HEK293T (cell line): ENCODE measurements around the gene RAB13.
A peak's percentile ranks its signal among the peaks of the same experiment; 100 is the strongest.
"Not testable (repeated sequence)": the region's sequence is repeated elsewhere in the genome, so short reads cannot be mapped to it uniquely, and the experiment has no call there.

Source experiments
- CTCF ChIA-PET: fragments of 350-600 bp; formaldehyde crosslinking; extraction: SDS; loops from one replicate; lab custom pipeline; 2021; ENCODE audit warnings: antibody characterized with exemption, inconsistent platforms; lab: Yijun Ruan, JAX
- POLR2A ChIA-PET: fragments of 350-600 bp; formaldehyde crosslinking; extraction: SDS; loops from one replicate; lab custom pipeline; 2020; ENCODE audit warnings: antibody characterized with exemption, inconsistent platforms; lab: Yijun Ruan, JAX
- DNase-seq: peaks from one replicate; pipeline ENCODE4 v3.0.0; 2012; ENCODE audit warnings: mixed read lengths; ENCODE audit errors: extremely low spot score
- ARNT ChIP-seq: fragments of 450-650 bp; IDR thresholded peaks from 2 replicates; pipeline ENCODE4 v1.6.1; 2017; ENCODE audit warnings: mild to moderate bottlenecking
- BHLHE40 ChIP-seq: fragments of 450-650 bp; IDR thresholded peaks from 2 replicates; pipeline ENCODE4 v1.6.1; 2016; ENCODE audit warnings: mild to moderate bottlenecking, moderate library complexity, borderline replicate concordance
- CTBP1 ChIP-seq: fragments of 450-650 bp; IDR thresholded peaks from 2 replicates; pipeline ENCODE4 v1.6.1; 2016; ENCODE audit warnings: borderline replicate concordance
- ELF4 ChIP-seq: fragments of 450-650 bp; IDR thresholded peaks from 2 replicates; pipeline ENCODE4 v1.6.1; 2017; ENCODE audit warnings: antibody characterized with exemption
- FOXA1 ChIP-seq: fragments of 450-650 bp; IDR thresholded peaks from 2 replicates; pipeline ENCODE4 v1.6.1; 2016; ENCODE audit warnings: mild to moderate bottlenecking
- FOXK2 ChIP-seq: fragments of 450-650 bp; IDR thresholded peaks from 2 replicates; pipeline ENCODE4 v1.6.1; 2016; ENCODE audit warnings: mild to moderate bottlenecking
- FOXM1 ChIP-seq: fragments of 450-650 bp; IDR thresholded peaks from 2 replicates; pipeline ENCODE4 v1.6.1; 2017; ENCODE audit warnings: mild to moderate bottlenecking, borderline replicate concordance
- HDGF ChIP-seq: fragments of 450-650 bp; IDR thresholded peaks from 2 replicates; pipeline ENCODE4 v1.6.1; 2017; ENCODE audit warnings: antibody characterized with exemption, borderline replicate concordance
- L3MBTL2 ChIP-seq: fragments of 450-650 bp; conservative IDR thresholded peaks from 2 replicates; pipeline ENCODE4 v1.6.1; 2016; ENCODE audit warnings: mild to moderate bottlenecking
- LEF1 ChIP-seq: fragments of 450-650 bp; IDR thresholded peaks from 2 replicates; pipeline ENCODE4 v1.6.1; 2017; ENCODE audit warnings: mild to moderate bottlenecking, borderline replicate concordance
- NFRKB ChIP-seq: fragments of 450-650 bp; IDR thresholded peaks from 2 replicates; pipeline ENCODE4 v1.6.1; 2016; ENCODE audit warnings: mild to moderate bottlenecking, moderate library complexity
- PKNOX1 ChIP-seq: fragments of 450-650 bp; IDR thresholded peaks from 2 replicates; pipeline ENCODE4 v1.6.1; 2016
- SP1 ChIP-seq: fragments of 450-650 bp; IDR thresholded peaks from 2 replicates; pipeline ENCODE4 v1.6.1; 2017
- SUZ12 ChIP-seq: fragments of 450-650 bp; IDR thresholded peaks from 2 replicates; pipeline ENCODE4 v1.6.1; 2016; ENCODE audit warnings: mild to moderate bottlenecking
- TARDBP ChIP-seq: fragments of 450-650 bp; IDR thresholded peaks from 2 replicates; pipeline ENCODE4 v1.6.1; 2016
- ZNF384 ChIP-seq: fragments of 450-650 bp; IDR thresholded peaks from 2 replicates; pipeline ENCODE4 v1.6.1; 2016

The RAB13 gene

GRCh38 chr1:154006136-154006535 lies 20.0 kb upstream of the RAB13 start:
- no peak for DNase-seq
- POLR2A ChIA-PET: no interaction called here
- TF ChIP-seq L3MBTL2: no peak
- no peak for TF ChIP-seq NFRKB
- TF ChIP-seq FOXA1: no peak
- CTCF ChIA-PET: no interaction called here

- DNase-seq: no peak
- TF ChIP-seq ZNF384 (no peak), TARDBP (no peak), ELF4 (no peak), L3MBTL2 (no peak), HDGF (no peak), SUZ12 (no peak), CTBP1 (no peak), NFRKB (no peak), SP1 (no peak), FOXK2 (no peak), LEF1 (no peak), FOXM1 (no peak), PKNOX1 (no peak), ARNT (no peak), FOXA1 (no peak), BHLHE40 (no peak)
- ChIA-PET POLR2A (interaction anchor here (5.6 kb wide), 1 partner anchor 10 kb away, joined by 47 read pairs; the partner anchor contains the start of gene RPS27), CTCF (no interaction called here)
These were observed 14.3 kb upstream of the RAB13 start for GRCh38 chr1:154000420-154000819.

- CTCF ChIA-PET: interaction anchor here (0.6 kb wide), 1 partner anchor 23 kb away, joined by 4 read pairs; no protein-coding TSS in a partner anchor
- POLR2A ChIA-PET: not testable (repeated sequence)
These were observed 10.7 kb upstream of the RAB13 start for GRCh38 chr1:153996882-153997281.

GRCh38 chr1:153995640-153996039 lies 9.5 kb upstream of the RAB13 start:
- POLR2A ChIA-PET: interaction anchor here (0.6 kb wide), 1 partner anchor 172 kb away, joined by 3 read pairs; no protein-coding TSS in a partner anchor

More at GRCh38 chr1:153996882-153997281, 10.7 kb upstream of the RAB13 start:
- DNase-seq: not testable (repeated sequence)

GRCh38 chr1:153995202-153995601 lies 9.1 kb upstream of the RAB13 start:
- no peak for DNase-seq
- ChIA-PET CTCF (no interaction called here), POLR2A (interaction anchor here (0.5 to 1.4 kb wide), 4 partner anchors 9 to 323 kb away, joined by 3 to 4 read pairs (median 3); partner anchors contain the start of gene RAB13)
- TF ChIP-seq TARDBP: no peak
- TF ChIP-seq ELF4: no peak
- TF ChIP-seq L3MBTL2: no peak
- no peak for TF ChIP-seq PKNOX1
- TF ChIP-seq FOXA1: no peak
- TF ChIP-seq FOXK2: no peak
- no peak for TF ChIP-seq CTBP1
- TF ChIP-seq ZNF384: no peak
- no peak for TF ChIP-seq HDGF
- TF ChIP-seq ARNT: no peak
- no peak for TF ChIP-seq NFRKB
- no peak for TF ChIP-seq LEF1
- no peak for TF ChIP-seq BHLHE40
- TF ChIP-seq SUZ12: no peak
- no peak for TF ChIP-seq SP1
- TF ChIP-seq FOXM1: no peak

More at GRCh38 chr1:153995640-153996039, 9.5 kb upstream of the RAB13 start:
- CTCF ChIA-PET: no interaction called here
- TF ChIP-seq HDGF: no peak
- no peak for TF ChIP-seq TARDBP
- no peak for DNase-seq

GRCh38 chr1:153991806-153992205 lies 5.7 kb upstream of the RAB13 start:
- POLR2A ChIA-PET: interaction anchor here (0.9 to 3.3 kb wide), 12 partner anchors 9 to 447 kb away, joined by 3 to 48 read pairs (median 5); partner anchors contain the start of genes CREB3L4, CRTC2, SLC39A1 and TPM3
- TF ChIP-seq TARDBP (no peak), BHLHE40 (0 out of 2 replicates have a peak, but pooled peaks have one; percentile 10)
- no peak for DNase-seq
- CTCF ChIA-PET: no interaction called here

GRCh38 chr1:153991151-153991630 lies 5.1 kb upstream of the RAB13 start:
- DNase-seq: no peak
- ChIA-PET CTCF (no interaction called here), POLR2A (interaction anchor here (0.9 to 7.2 kb wide), 34 partner anchors 10 to 446 kb away, joined by 3 to 106 read pairs (median 6); partner anchors contain the start of genes CHTOP, CREB3L4, CRTC2 and DENND4B)
- no peak for TF ChIP-seq PKNOX1
- TF ChIP-seq TARDBP: no peak
- no peak for TF ChIP-seq ZNF384
- no peak for TF ChIP-seq FOXM1
- TF ChIP-seq L3MBTL2: no peak
- TF ChIP-seq CTBP1: no peak
- no peak for TF ChIP-seq SUZ12
- TF ChIP-seq FOXK2: no peak
- TF ChIP-seq ARNT: no peak
- no peak for TF ChIP-seq NFRKB
- no peak for TF ChIP-seq BHLHE40
- TF ChIP-seq FOXA1: no peak
- no peak for TF ChIP-seq HDGF
- TF ChIP-seq ELF4: no peak
- TF ChIP-seq LEF1: no peak
- no peak for TF ChIP-seq SP1
